Activated CD4-positive, alpha-beta T cell treated with anti-CD3 and anti-CD28 coated beads for 24 hours (primary cell): ENCODE results near the gene TERT.
"Not testable (repeated sequence)": the region's sequence is repeated elsewhere in the genome, so short reads cannot be mapped to it uniquely, and the experiment has no call there.

Source experiments
- DNase-seq, 2 donors: peaks; one replicate each; pipeline ENCODE4 v3.0.0-alpha.2; 2020; ENCODE audit warnings: low read depth in 2 of 2

Gene TERT

GRCh38 chr5:1294206-1294834 is 548 bp downstream of the TERT start:
- no peak for DNase-seq

- DNase-seq = no peak
Observed at GRCh38 chr5:1293416-1294205, 1.3 kb downstream of the TERT start.

- no peak for DNase-seq
Observed at GRCh38 chr5:1292846-1293415, 1.9 kb downstream of the TERT start.

DNA sequence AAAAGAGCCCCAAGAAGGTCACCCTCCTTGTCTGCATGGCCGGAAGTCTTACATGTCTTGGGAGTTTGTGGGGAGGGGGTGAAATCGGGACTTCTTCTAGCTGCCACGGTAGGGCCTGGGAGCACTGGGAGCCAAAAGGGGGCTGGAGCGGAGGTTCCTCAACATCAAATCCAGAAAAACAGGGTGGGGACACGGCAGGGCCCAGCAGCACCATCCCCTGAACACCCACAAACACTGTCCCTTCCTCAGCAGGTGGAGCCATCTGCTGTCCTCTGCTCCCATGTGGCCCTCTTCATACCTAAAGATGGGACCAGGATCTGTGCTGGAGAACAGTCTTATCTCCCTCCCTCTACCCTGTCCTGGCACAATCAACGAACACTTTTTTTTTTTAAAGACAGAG is 2.7 kb downstream of the TERT start:
- DNase-seq = no peak

- DNase-seq = no peak
Observed at GRCh38 chr5:1291611-1292080, 3.2 kb downstream of the TERT start.

DNA sequence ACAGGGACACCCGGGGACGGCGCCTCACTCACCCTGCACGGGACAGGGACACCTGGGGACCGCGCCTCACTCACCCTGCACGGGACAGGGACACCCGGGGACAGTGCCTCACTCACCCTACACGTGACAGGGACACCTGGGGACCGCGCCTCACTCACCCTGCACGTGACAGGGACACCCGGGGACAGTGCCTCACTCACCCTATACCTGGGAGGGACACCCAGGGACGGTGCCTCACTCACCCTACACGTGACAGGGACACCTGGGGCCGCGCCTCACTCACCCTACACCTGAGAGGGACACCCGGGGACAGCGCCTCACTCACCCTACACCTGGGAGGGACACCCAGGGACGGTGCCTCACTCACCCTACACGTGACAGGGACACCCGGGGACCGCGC is 3.9 kb downstream of the TERT start:
- not testable (repeated sequence) for DNase-seq

DNA sequence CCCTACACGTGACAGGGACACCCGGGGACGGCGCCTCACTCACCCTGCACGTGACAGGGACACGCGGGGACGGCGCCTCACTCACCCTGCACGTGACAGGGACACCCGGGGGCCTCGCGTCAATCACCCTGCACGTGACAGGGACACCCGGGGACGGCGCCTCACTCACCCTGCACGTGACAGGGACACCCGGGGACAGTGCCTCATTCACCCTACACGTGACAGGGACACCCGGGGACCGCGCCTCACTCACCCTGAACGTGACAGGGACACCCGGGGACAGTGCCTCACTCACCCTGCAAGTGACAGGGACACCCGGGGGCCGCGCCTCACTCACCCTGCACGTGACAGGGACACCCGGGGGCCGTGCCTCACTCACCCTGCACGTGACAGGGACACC is 5.3 kb downstream of the TERT start:
- DNase-seq = not testable (repeated sequence)

DNA sequence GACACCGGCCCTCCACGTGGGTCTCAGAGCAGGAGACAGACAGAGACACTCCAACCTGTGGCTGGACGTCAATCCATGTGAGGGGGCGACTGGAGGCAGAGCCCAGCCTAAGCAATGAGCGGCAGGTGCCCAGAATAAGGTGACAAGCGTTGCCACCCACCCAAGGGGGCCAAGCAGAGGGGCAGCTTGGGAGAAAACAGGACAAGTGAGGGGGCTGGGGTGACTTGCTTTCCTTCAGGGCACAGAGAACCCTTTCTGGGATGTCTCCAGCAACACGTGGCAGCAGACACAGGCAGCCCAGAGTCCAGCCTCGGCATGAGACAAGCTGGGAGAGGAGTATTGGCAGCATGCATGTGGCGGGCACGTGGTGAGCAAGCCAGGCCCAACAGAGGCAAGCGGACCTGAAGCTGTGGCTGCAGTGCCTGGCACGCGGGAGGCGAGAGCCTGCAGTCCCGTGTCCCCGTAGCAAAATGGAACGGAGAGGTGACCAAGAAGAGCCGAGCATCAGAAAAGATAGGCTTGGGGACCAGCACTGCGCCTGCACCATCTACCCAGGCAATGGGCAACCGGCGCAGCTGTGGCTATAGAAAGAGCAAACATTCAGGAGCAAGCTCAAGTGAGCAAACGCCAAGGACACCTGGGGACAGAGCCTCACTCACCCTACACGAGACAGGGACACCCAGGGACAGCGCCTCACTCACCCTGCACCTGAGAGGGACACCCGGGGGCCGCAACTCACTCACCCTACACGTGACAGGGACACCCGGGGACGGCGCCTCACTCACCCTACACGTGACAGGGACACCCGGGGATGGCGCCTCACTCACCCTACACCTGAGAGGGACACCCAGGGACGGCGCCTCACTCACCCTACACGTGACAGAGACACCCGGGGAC is 6.2 kb downstream of the TERT start:
- no peak for DNase-seq

GRCh38 chr5:1285883-1286291 is 9.0 kb downstream of the TERT start:
- no peak for DNase-seq

DNA sequence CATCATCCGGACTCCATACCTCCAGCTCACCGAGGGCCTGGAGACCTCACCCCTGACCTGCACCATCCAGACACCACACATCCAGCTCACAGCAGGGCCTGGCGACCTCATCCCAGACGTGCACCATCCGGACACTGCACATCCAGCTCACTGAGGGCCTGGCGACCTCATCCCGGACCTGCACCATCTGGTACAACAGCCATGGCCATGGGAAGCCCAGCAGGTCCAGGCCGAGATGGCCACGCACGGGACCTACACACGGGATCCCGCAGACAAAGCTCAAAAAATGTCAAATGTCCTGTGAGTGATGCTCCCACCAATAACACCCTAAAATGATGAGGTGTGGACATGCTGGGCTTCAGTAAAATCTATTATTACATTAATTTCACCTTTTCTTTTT is 9.7 kb downstream of the TERT start:
- no peak for DNase-seq

DNA sequence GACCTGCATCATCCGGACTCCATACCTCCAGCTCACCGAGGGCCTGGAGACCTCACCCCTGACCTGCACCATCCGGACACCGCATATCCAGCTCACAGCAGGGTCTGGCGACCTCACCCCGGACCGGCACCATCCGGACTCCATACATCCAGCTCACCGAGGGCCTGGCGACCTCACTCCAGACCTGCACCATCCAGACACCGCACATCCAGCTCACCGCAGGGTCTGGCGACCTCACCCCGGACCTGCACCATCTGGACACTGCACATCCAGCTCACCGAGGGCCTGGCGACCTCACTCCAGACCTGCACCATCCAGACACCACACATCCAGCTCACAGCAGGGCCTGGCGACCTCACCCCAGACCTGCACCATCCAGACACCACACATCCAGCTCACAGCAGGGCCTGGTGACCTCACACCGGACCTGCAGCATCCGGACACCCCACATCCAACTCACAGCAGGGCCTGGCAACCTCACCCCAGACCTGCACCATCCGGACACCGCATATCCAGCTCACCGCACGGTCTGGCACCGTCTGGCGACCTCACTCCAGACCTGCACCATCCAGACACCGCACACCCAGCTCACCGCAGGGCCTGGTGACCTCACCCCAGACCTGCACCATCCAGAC is 10.4 kb downstream of the TERT start:
- DNase-seq = not testable (repeated sequence)

GRCh38 chr5:1283729-1284041 is 11.2 kb downstream of the TERT start:
- not testable (repeated sequence) for DNase-seq

- DNase-seq = not testable (repeated sequence)
Observed at GRCh38 chr5:1282993-1283728, 11.7 kb downstream of the TERT start.

GRCh38 chr5:1282131-1282992 is 12.5 kb downstream of the TERT start:
- no peak for DNase-seq

GRCh38 chr5:1281038-1281882 is 13.6 kb downstream of the TERT start:
- DNase-seq = no peak

GRCh38 chr5:1280177-1281037 is 14.5 kb downstream of the TERT start:
- no peak for DNase-seq

DNA sequence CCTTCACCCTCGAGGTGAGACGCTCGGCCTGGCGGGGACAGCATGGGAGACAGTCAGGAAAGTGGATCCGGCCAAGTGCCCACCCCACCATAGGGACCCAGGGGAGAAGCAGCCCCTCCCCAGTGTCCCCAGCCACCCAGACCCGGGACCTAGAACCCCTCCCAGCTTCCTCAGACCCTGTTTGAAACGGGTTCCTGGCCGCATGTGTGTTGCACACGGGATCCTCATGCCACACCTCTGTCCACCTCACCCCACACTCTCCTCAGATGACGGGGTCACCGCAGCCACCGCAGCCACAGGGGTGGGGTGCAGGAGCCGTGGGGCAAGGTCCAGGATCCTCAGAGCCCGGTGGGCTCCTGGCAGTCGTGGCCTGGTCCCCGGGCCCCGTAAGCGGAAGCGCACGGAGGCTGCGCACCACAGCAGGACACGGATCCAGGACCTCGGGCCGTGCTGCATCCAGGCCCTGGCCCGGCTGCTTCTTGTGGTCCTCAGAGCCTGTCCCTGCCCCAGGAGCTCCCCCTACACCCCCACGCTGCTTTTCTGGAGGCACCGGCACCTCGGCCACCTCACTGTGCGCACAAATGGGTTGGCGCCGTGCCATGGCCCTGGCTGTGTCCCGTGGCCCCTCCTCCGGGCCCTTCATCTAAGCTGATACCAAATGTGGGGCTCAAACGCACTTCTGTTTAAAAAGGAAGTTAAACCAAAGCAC is 15.3 kb downstream of the TERT start:
- no peak for DNase-seq
